T-helper 22 cell (primary cell): ENCODE measurements around the gene PATE1.
"Not testable (repeated sequence)": the region's sequence is repeated elsewhere in the genome, so short reads cannot be mapped to it uniquely, and the experiment has no call there.

Experiments
- DNase-seq: peaks from one replicate; pipeline ENCODE4 v3.0.0-alpha.2; 2020; ENCODE audit warnings: low read depth

PATE1 gene, protein sequence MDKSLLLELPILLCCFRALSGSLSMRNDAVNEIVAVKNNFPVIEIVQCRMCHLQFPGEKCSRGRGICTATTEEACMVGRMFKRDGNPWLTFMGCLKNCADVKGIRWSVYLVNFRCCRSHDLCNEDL

DNA sequence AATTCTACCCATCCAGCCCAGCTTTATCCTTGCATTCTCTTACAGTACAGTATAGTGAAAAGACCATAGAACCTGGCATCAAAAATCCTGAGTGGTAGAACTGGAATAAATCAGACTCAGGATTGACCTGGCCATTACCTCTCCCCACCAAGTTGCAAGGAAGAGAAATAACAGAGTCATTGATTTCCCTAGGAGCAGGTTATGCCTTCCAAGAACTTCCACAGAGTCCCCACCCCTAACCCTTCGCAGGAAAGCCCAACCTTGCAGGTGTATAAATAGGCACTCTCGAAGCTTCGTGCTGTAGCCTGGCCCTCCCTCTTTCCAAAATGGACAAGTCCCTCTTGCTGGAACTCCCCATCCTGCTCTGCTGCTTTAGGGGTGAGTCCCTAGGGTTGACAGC, at the start of gene PATE1:
Gene PATE1 (plus strand): TSS at position 301 of the 400 bp plus-strand sequence. CDS start 26 bp downstream, at position 327.
- no peak for DNase-seq

DNA sequence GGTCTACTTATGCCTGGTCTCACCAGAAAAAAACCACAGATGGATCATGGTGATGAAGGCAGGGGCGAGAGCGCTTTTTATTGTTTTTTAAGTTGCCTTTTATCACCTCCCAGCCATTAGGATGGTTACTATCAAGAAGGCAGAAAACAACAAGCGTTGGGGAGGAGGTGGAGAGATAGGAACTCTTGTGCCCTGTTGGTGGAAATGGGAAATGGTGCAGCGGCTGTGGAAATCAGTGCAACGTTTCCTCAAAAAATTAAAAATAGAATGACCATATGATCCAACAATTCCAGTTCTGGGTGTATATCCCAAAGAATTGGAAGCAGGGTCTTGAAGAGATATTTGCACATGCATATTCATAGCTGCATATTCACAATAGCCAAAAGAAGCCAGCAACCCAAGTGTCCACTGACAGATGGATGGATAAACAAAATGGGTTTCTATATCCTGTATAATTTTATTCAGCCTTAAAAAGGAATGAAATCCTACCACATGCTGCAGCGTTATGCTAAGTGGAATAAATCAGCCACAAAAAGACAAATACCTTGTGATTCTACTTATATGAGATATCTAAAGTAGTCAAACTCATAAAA, 45.0 kb upstream of the PATE1 start:
- no peak for DNase-seq

DNA sequence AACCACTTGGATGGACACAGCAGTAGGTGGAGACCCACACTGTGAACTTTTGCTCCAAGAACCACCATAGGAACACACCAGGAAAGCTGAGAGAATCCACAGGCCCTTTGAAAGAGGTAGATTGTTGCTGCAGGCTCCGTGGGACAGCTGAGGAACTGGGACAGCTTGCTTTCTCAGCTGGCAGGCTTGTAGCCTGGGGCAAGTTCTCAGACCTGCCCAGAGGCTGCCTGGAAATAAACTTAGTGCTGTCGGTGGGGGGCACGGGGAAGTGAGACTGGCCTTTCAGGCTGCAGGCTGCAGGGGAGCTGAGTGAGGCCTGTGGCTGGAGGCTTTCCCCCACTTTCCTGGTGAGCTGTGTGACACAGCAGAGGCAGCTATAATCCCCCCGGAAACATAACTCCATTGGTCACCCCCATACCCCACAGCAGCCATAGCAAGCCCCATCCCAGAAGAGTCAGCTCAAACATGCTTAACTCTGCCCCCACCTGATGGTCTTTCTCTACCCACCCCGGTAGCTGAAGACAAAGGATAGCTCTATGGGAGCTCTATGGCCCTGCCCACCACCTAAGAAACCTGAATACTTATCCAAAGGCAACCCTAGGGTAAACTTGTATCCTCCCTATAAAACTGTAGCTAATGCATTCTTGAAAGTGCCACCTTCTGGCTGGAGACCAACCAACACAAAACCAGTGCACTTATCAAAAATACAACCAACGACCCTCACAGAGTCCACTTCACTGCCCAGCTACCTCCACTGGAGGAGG, 44.0 kb upstream of the PATE1 start:
- no peak for DNase-seq

DNA sequence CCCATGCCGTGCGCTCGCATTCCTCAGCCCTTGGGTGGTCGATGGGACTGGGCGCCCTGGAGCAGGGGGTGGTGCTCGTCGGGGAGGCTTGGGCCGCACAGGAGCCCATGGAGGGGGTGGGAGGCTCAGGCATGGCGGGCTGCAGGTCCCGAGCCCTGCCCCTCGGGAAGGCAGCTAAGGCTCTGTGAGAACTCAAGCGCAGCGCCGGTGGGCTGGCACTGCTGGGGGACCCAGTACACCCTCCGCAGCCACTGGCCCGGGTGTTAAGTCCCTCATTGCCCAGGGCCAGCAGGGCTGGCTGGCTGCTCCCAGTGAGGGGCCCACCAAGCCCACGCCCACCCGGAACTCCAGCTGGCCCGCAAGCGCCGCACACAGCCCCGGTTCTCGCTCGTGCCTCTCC, 41.4 kb upstream of the PATE1 start:
- not testable (repeated sequence) for DNase-seq

DNA sequence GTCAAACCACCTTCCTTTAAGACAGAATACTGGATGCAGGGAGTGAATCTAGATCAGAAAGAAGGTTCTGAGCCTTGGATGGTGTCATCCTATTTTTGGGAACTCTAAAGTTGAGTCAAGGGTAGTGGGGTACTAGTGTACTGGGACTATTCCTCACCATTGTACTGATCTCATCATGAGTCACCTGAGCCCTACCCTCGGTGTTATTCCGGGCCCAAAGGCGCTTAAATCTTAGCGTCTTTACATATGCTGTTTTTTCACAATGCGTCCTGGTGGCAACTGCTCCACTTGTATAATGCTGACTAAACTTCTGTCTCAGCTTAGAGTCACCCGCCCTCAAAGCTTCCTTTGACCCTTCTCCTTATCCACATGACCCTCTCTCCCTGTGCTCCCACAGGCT, 25.3 kb upstream of the PATE1 start:
- DNase-seq, result no peak

DNA sequence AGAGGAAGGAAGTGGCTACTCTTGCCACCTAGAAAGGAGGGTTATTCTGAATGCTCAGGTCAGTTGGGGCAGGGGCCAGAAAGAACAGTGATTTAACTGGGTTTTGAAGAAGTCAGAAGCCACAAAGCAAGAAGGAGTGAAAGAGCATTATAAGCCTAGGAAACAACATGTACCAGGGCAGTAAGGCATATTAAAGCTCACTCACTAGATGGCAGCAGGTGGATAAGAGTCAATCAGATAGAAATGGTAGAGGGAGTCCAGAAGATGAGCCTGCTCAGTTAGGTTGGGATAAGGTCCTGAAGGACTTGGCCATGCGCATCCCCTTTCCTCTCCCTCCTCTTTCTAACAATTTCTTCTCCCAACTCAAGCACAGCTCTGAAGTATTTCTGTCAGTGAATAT, 22.0 kb upstream of the PATE1 start:
- no peak for DNase-seq

DNA sequence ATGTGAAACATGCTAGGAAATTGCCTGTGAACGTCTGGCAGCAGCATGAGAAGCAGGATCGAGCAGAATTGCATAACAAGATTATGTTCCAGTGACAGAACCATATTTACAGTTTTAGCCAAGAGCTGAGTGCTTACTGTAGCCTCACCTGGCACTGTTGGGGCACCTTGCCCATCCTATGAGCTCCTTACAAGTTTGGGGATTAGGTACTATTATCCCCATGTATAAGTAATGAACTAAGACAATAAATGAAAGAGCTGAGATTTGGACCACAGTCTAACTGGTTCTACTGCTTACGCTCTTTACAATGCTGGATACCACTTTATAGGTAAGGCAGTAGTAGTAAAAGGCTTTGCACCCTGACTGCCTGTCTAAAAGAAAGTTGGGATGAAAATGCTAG, 17.1 kb upstream of the PATE1 start:
- no peak for DNase-seq

DNA sequence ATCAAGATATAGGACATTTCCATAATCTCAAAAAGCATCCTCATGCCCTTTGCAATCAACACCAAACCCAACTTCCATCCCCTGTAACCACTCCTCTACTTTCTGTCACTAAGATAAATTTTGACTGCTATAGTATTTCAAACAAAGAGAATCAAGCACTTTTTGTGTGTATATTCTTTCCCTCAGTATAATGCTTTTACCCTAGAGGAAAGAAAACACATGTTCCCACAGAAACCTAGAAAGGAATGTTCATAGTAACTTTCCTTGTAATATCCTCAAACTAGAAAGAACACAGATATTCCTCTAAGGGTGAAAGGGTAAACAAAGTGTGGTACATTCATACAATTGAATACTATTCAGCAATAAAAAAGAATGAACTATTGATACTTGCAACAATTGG, 5.5 kb upstream of the PATE1 start:
- DNase-seq, result no peak

DNA sequence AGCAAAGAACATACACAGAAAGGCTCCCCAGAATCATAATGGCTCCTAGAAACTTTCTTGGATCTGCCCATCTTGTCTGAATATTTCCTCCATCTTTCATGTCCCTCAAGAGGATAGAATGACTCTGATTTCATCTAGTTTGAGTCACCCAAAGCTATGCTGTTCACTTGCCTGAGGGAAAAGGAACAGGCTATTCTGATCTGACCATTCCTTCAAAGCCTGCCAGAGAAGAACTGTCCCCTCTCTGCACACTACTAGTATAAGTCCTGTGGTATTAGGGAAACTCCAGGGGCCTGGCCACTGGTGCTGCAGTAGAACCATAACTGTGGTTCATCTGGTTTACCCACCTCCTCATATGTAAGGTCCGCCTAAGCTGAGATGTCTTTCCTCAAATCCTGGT, 2.4 kb upstream of the PATE1 start:
- DNase-seq, result no peak

DNA sequence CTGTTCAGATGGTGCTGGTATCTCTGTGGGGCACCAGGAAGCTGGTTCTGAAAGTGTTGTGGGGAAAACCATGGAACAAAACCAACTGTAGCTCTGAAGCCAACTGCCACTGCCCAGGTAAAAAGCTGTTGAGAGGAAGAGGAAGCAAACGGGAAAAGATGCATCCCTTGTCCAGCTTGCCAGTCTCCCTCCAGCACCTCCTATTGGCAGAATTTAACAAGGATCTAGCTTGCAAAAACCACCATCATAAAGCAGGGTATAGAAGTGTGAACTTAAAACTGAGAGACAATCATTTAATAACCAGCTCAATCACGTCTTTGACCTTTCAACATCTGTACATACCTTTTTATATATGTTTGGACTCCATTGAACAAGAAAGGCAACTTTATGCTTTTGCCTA, 4.5 kb downstream of the PATE1 start:
- DNase-seq, result no peak

DNA sequence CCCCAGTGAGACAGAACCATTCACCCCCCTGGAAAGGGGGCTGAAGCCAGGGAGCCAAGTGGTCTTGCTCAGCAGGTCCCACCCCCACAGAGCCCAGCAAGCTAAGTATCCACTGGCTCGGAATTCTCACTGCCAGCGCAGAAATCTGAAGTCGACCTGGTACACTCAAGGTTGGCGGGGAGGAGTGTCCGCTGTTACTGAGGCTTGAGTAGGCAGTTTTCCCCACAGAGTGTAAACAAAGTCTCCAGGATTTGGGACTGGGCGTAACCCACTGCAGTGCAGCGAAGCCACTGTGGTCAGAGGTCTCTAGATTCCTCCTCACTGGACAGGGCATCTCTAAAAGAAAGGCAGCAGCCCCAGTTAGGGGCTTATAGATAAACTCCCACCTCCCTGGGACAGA, 10.0 kb downstream of the PATE1 start:
- DNase-seq, result no peak

DNA sequence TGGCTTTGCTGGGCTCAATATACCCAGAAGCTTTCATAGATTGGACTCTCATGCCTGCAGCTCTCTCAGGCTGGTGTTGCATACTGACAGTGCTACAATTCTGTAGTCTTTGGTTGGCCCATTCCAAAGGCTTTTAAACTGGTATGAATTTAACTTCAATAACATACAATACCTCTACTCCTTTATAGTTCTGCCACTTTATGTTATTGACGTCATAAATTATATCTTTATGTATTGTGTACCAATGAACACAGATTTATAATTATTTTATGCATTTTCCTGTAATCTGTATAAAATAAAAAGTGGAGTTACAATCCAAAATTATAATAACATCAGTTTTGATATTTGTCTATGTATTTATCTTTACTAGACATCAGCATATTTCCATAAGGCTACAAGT, 16.4 kb downstream of the PATE1 start:
- no peak for DNase-seq

DNA sequence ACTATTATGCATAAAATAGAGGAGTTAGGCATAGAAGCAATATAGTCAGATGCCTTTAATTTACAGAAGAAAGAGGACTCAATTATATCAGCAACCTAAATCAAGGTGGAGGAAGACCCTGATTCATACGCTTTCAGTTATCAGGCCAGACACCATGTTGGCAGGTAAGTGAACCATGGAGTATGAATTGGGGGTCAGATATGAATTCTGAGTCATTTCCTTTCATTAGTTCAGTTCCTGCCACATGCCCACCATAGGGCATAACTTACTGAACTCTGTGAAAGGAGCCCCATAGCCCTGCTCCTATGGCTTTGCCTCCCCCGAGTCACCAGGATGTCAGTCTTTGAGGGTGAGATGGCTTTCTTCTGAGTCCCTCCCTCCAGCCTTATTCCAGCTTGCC, 17.4 kb downstream of the PATE1 start:
- no peak for DNase-seq

DNA sequence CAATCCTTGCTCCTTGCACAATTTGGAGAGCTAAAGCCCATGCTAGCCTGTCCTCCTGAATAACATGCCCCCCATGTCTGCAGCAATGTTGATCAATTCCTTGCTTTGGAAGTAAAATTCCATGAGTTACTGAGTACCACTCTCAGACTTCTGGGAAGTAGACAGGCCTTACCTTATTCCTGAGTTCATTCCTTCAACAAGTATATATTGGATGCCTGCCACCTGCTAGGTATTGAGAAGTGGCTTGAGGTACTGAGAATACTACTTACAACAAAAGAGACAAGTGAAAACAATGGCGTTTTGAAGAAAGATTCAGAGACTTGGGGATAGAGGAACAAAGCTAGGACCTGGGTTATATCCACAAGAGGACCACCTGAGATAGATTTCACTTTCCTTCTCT, 20.2 kb downstream of the PATE1 start:
- DNase-seq, result no peak

DNA sequence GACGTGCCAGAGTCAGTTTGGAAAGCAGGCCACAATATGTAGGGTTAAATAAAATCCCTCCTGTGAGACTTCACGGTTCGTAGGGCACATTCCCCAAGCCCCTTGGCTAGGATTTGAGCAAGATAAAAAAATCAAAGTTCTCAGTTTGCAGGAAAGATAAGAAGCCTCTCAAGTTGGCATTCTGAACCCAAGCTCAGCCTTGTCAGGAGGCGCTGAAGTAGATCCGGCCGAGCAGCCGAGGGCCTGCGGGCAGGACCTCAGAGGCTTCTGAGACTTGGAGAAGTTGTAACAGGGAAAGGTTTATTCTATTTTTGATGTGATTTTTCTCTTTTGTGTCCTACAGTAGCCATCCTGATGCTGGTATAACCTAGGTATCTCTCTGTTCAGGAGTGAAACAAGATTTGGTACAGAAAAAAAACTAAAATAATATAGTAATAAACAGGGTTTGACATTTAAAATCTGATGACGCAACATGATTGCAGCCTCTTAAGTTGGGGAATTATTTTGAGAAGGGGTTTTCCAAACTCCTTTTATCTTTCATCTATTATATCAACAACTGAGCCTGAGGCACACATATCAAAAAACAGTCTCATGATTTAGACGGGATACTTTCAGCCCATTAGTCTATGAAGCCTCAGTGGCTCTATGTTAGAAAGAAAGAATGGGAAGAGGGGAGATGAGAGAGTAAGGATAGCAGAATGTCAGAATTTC, 22.4 kb downstream of the PATE1 start:
- no peak for DNase-seq

DNA sequence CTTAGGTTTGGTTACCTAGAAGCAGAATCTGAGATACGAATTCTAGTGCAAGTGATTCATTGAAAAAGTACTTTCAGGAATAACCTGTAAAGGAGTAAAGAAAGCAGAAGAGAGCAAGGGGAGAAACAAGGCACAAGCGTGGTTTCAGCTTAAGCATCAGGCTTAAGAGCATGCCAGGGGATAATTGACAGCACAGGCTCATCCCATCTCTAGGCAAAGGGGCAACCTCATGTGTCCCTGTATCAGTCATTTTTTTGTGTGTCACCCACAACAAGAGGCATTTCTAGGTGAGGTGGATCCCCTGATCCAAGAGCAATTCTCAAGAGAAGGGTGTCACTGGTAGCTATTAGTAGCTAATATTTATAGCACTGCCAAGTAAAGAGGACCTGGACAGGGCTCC, 24.5 kb downstream of the PATE1 start:
- DNase-seq, result no peak

DNA sequence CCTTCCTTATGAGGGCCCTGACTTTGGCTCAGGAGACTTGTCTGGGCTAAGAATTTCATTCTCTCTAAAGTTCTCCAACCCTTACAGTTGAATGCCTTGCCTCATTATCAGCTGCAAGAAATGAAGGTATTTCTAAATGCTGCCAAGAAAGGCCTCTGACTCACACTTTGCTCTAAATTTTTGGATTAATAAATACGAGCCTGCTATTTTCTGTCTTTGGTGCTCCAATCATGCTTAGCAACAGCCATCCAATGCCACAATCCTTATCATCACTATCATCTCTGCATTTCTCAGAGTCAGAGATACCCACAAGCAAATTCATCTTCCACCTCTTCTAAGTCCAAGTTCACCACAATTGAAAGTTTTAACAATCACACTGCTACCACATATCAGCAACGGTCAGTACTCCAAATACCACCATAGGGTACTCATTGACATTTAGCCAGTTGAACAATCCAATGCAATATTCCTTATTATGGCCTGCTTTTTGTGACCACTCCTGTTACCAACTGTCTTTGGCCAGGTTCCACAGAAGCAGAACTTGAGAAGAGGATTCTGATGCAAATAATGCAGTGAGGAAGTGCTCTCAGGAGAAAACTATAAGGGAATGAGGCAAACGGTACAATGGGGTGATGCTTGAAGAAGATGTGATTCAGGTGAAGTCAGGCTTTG, 26.9 kb downstream of the PATE1 start:
- no peak for DNase-seq

DNA sequence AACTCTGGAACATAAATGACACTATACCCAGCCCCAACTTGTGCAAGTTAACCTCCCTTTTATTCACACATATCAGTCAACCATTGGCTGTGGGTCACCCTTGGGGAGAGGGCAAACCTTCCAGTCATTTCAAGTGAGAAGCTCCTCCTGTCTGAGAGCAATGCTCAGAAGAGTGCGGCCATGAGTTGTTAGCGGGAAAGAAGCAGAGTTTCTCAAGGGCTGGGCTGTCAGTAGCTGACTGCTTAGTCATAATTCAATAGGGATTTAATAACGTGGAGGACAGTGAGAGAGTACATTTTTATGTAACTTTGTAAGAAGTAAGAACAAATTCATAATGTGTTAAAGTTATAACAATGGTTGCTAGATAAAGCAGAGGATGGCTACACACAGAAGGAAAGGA, 27.4 kb downstream of the PATE1 start:
- DNase-seq, result no peak

DNA sequence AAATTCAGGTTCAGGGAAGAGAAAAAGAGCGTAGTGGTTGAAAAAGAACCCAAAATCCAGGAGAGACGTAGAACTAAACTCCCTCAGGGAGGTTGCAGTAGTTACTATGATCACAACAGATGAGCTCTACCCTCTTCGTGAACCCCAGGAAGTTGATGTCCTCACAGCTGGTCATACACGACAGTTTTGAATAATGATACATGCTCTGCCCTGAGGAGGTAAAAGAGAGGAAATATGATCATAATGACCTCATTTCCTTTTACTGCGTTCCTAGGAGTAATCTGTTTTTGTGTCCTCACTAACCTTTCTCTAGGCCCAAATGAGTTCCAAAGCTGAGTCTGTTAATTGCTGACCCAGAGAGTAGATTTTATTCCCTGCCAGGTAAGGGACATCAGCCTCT, 31.2 kb downstream of the PATE1 start:
- no peak for DNase-seq

DNA sequence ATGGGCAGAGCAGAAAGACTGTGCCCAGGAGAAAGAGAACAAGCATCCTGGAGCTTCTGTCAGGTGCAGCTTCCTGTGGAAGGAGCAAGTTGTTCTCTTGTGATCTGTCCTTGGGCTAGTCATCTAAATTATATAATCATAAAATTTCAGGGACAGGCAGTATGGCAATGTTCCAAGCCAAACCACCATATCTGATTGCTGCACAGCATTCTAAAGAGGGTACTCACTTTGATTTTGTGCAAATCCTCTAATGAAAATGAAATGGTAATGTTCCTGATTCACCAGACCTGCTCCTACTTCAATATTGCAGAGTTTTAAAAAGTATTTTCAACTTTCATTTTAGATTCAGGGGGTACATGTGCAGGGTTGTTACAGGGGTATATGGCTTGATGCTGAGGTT, 32.6 kb downstream of the PATE1 start, which contains the start of gene PATE2:
Gene PATE2 (minus strand): TSS at position 101 of the 400 bp plus-strand sequence. CDS start 55 bp downstream, at position 46.
- no peak for DNase-seq

DNA sequence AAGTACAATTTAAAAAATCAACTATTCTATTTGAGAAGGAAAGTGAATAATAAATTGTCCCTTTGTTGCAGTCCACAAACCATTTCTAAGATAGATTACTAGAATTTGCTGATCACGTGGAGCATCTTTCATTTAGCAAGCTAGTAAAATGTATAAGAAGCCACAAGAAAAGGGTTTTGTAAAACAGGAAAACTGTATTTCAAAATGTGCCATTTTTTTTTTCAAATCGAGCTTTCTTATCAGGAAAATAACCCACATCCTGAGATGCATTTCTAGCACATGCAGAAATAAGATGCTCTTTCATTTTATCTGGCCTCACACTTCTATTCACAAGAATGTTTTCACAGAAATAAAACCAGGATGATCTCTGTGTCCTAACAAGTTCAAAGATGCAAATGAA, 38.6 kb downstream of the PATE1 start:
- DNase-seq, result no peak

DNA sequence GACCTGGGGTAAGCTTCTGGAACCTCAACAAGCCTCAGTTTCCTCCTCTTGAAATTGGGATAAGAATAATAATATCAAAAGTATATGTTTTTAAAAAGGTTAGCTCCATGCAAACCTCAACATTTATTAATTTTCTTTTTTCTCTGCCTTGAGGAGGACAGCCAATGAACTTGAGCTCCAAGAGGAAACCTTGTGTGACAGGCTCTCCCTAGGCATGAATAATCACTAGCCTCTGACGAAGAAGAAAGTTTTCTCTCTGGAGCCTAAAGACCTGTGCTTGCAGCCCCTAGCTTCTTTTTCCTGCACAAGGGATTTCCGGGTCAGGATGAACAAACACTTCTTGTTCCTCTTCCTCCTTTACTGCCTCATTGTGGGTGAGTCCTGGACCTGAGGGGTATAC, 41.7 kb downstream of the PATE1 start, which contains the start of gene PATE3:
Gene PATE3 (plus strand): TSS at position 301 of the 400 bp plus-strand sequence. CDS start 25 bp downstream, at position 326.
- no peak for DNase-seq
